Posterior vena cava (tissue), 2 donors: ENCODE results near the gene CMAS. TPM values are rescaled to one million over a fixed set of nuclear protein-coding genes. Genes with fewer than 3 reads are reported as not detected.
"Not testable (repeated sequence)": the region's sequence is repeated elsewhere in the genome, so short reads cannot be mapped to it uniquely, and the experiment has no call there.

Source experiments
- DNase-seq: peaks from one replicate; pipeline ENCODE4 v3.0.0-alpha.2; 2020; ENCODE audit warnings: low spot score
- intact Hi-C, 2 donors: fragments of 100-400 bp; cut with DNase I; formaldehyde crosslinking; loops; one replicate each; pipeline versions ENCODE4 v1.14.1 to v1.14.2; 2022 to 2023
- total RNA-seq, 2 donors: library from RNA; stranded (reverse); fragmentation: NEBNext Ultra II Directional; extraction: Animal tissue kit (Norgen Biotek cat#: 25700); gene quantifications; one replicate each; pipeline ENCODE4 v1.2.1, GENCODE V29; 2021
- donor health status: DM: yes; HTN: yes; CAD: no.
- donor health status: DM: yes; HTN: yes; CAD: no.

Gene CMAS
- total RNA-seq, 2 donors from 2014 or later, result 28.8 to 42.1 TPM

- intact Hi-C loops, result no loop called here
- DNase-seq, result no peak
These were observed 2.9 kb upstream of the CMAS start for GRCh38 chr12:22042976-22043669.

- intact Hi-C loops, result no loop called here
- DNase-seq, result no peak
These were observed 2.1 kb upstream of the CMAS start for GRCh38 chr12:22043943-22044342.

- intact Hi-C loops, result no loop called here
- DNase-seq, result no peak
These were observed 1.6 kb upstream of the CMAS start for GRCh38 chr12:22044391-22044790.

GRCh38 chr12:22046968-22047390, 961 bp downstream of the CMAS start:
- peak; percentile 72 for DNase-seq
- intact Hi-C loops, result no loop called here

GRCh38 chr12:22047494-22047893, 1.5 kb downstream of the CMAS start:
- DNase-seq, result no peak
- intact Hi-C loops, result no loop called here

GRCh38 chr12:22048351-22049041, 2.5 kb downstream of the CMAS start:
- intact Hi-C loops, result no loop called here
- no peak for DNase-seq

- intact Hi-C loops, result no loop called here
- no peak for DNase-seq
These were observed 4.1 kb downstream of the CMAS start for GRCh38 chr12:22050078-22050477.

GRCh38 chr12:22051114-22051698, 5.2 kb downstream of the CMAS start:
- DNase-seq, result no peak
- intact Hi-C loops, result no loop called here

GRCh38 chr12:22052994-22053393, 7.0 kb downstream of the CMAS start:
- DNase-seq, result not testable (repeated sequence)

GRCh38 chr12:22054155-22054554, 8.1 kb downstream of the CMAS start:
- intact Hi-C loops, result no loop called here
- no peak for DNase-seq

More at GRCh38 chr12:22052994-22053393, 7.0 kb downstream of the CMAS start:
- intact Hi-C loops, result not testable (repeated sequence)

GRCh38 chr12:22056607-22057006, 10.6 kb downstream of the CMAS start:
- intact Hi-C loops, result no loop called here
- DNase-seq, result no peak

- DNase-seq, result no peak
- intact Hi-C loops, result no loop called here
These were observed 14.1 kb downstream of the CMAS start for GRCh38 chr12:22059976-22060647.

GRCh38 chr12:22064968-22065367, 18.9 kb downstream of the CMAS start:
- DNase-seq, result no peak

GRCh38 chr12:22066310-22066709, 20.3 kb downstream of the CMAS start:
- DNase-seq, result no peak
- intact Hi-C loops, result no loop called here

More at GRCh38 chr12:22064968-22065367, 18.9 kb downstream of the CMAS start:
- intact Hi-C loops, result no loop called here

- intact Hi-C loops, result no loop called here
- no peak for DNase-seq
These were observed 23.8 kb downstream of the CMAS start for GRCh38 chr12:22069851-22070250.

- intact Hi-C loops, result loop anchor here (2.0 to 10.0 kb wide), 3 partner anchors 253 to 363 kb away; partner anchors contain the start of gene ST8SIA1 (in 1 of the 2)
- no peak for DNase-seq
These were observed 36.2 kb downstream of the CMAS start for GRCh38 chr12:22082190-22082701.

- intact Hi-C loops, result loop anchor here (2.0 to 10.0 kb wide), 3 partner anchors 252 to 362 kb away; partner anchors contain the start of gene ST8SIA1 (in 1 of the 2)
- DNase-seq, result no peak
These were observed 37.1 kb downstream of the CMAS start for GRCh38 chr12:22083167-22083566.

- intact Hi-C loops, result loop anchor here (5.0 to 10.0 kb wide), 3 partner anchors 247 to 360 kb away; partner anchors contain the start of gene ST8SIA1 (in 1 of the 2)
- no peak for DNase-seq
These were observed 38.8 kb downstream of the CMAS start for GRCh38 chr12:22084852-22085251.

GRCh38 chr12:22088886-22089285, 42.9 kb downstream of the CMAS start:
- intact Hi-C loops, result loop anchor here in 1 of 2 donors (5.0 to 10.0 kb wide), 2 partner anchors 243 to 356 kb away; partner anchors contain the start of gene ST8SIA1
- DNase-seq, result no peak
